Measurements from ENCODE around the gene VGLL4. TPM values are rescaled to one million over a fixed set of nuclear protein-coding genes. Genes with fewer than 3 reads are reported as not detected.

The VGLL4 gene
- total RNA-seq, 1 experiment from 2014 or later, result 46.3 TPM

- BruUV-seq (replicated peaks), result no TSS peak
- no peaks in the 10 kb centered on the region for H3K9me2 ChIP-seq (replicated peaks; ENCODE audit: low read length)
- no peak overlapping the region for H3K4me2 ChIP-seq (ENCODE audit: low read length)
- peaks cover 6% of the 10 kb centered on the region for H3F3A ChIP-seq (ENCODE audit: low read length, unreplicated experiment)
- CTCF ChIA-PET, result no interaction called here
- no peak overlapping the region for H2AFZ ChIP-seq (ENCODE audit: low read length)
- intact Hi-C loops (cut with micrococcal nuclease), result no loop called here
- no peak overlapping the region for H3K9ac ChIP-seq (ENCODE audit: low read length)
- POLR2A ChIA-PET (ENCODE audit: unreplicated experiment), result no interaction called here
- peaks cover 19% of the 10 kb centered on the region for H4K20me1 ChIP-seq (ENCODE audit: low read length)
- DNase-seq (no peak), ATAC-seq (no peak)
- H3K4me1 ChIP-seq (ENCODE audit: insufficient read depth, low read length), result peaks cover 42% of the 10 kb centered on the region
- no peaks in the 10 kb centered on the region for H3K27me3 ChIP-seq (ENCODE audit: low read length)
- H3K9me3 ChIP-seq (ENCODE audit: low read length), result no peaks in the 10 kb centered on the region
- peaks cover 2% of the 10 kb centered on the region; the same call in 1 of the 2 replicates for H3K36me3 ChIP-seq (ENCODE audit: low read depth, low read length)
- H3K4me3 ChIP-seq (ENCODE audit: low read length), result no peak overlapping the region
- H3K27ac ChIP-seq (ENCODE audit: low read length), result no peak overlapping the region
- peaks cover 75% of the 10 kb centered on the region for H3K79me2 ChIP-seq (ENCODE audit: low read length)
- TF ChIP-seq EZH2phosphoT487 (IDR thresholded peaks at IDR 0.05; ENCODE audit: borderline replicate concordance, low read length) (no peak), CTCF (conservative IDR thresholded peaks at IDR 0.05; ENCODE audit: low read depth, low read length) (no peak), EZH2 (IDR thresholded peaks at IDR 0.05; ENCODE audit: low read length, unreplicated experiment) (no peak)
Measured at GRCh38 chr3:11604139-11604892, 39.4 kb downstream of the VGLL4 start.

GRCh38 chr3:11603628-11604027, 40.1 kb downstream of the VGLL4 start:
- H3K27ac ChIP-seq (ENCODE audit: low read length), result 0 out of 2 replicates have a peak overlapping the region, but pooled peaks have one; percentile 88
- H2AFZ ChIP-seq (ENCODE audit: low read length), result no peak overlapping the region

GRCh38 chr3:11602886-11603527, 40.7 kb downstream of the VGLL4 start:
- peaks cover 6% of the 10 kb centered on the region for H3F3A ChIP-seq (ENCODE audit: low read length, unreplicated experiment)
- no peak overlapping the region for H2AFZ ChIP-seq (ENCODE audit: low read length)
- H3K9me2 ChIP-seq (replicated peaks; ENCODE audit: low read length), result no peaks in the 10 kb centered on the region
- TF ChIP-seq EZH2 (IDR thresholded peaks at IDR 0.05; ENCODE audit: low read length, unreplicated experiment) (no peak), EZH2phosphoT487 (IDR thresholded peaks at IDR 0.05; ENCODE audit: borderline replicate concordance, low read length) (no peak), CTCF (conservative IDR thresholded peaks at IDR 0.05; ENCODE audit: low read depth, low read length) (no peak)
- H3K4me3 ChIP-seq (ENCODE audit: low read length), result no peak overlapping the region
- H3K4me2 ChIP-seq (ENCODE audit: low read length), result peak overlapping the region; percentile 80
- no peak overlapping the region for H3K9ac ChIP-seq (ENCODE audit: low read length)
- ATAC-seq (no peak), DNase-seq (no peak)
- H3K27ac ChIP-seq (ENCODE audit: low read length), result peak overlapping the region; percentile 88
- H3K27me3 ChIP-seq (ENCODE audit: low read length), result no peaks in the 10 kb centered on the region
- peaks cover 42% of the 10 kb centered on the region for H3K4me1 ChIP-seq (ENCODE audit: insufficient read depth, low read length)
- H3K79me2 ChIP-seq (ENCODE audit: low read length), result peaks cover 75% of the 10 kb centered on the region
- intact Hi-C loops (cut with micrococcal nuclease), result no loop called here
- BruUV-seq (replicated peaks), result no TSS peak
- H3K36me3 ChIP-seq (ENCODE audit: low read depth, low read length), result peaks cover 2% of the 10 kb centered on the region; the same call in 1 of the 2 replicates
- POLR2A ChIA-PET (ENCODE audit: unreplicated experiment), result no interaction called here
- H4K20me1 ChIP-seq (ENCODE audit: low read length), result peaks cover 19% of the 10 kb centered on the region
- H3K9me3 ChIP-seq (ENCODE audit: low read length), result no peaks in the 10 kb centered on the region
- CTCF ChIA-PET, result no interaction called here

More at GRCh38 chr3:11603628-11604027, 40.1 kb downstream of the VGLL4 start:
- Histone ChIP-seq H3K9ac (ENCODE audit: low read length) (no peak overlapping the region), H3F3A (ENCODE audit: low read length, unreplicated experiment) (peaks cover 6% of the 10 kb centered on the region), H3K9me2 (replicated peaks; ENCODE audit: low read length) (no peaks in the 10 kb centered on the region), H3K27me3 (ENCODE audit: low read length) (no peaks in the 10 kb centered on the region), H3K4me1 (ENCODE audit: insufficient read depth, low read length) (peaks cover 42% of the 10 kb centered on the region), H3K4me3 (ENCODE audit: low read length) (no peak overlapping the region), H3K79me2 (ENCODE audit: low read length) (peaks cover 75% of the 10 kb centered on the region), H3K9me3 (ENCODE audit: low read length) (no peaks in the 10 kb centered on the region), H4K20me1 (ENCODE audit: low read length) (peaks cover 19% of the 10 kb centered on the region), H3K4me2 (ENCODE audit: low read length) (no peak overlapping the region), H3K36me3 (ENCODE audit: low read depth, low read length) (peaks cover 2% of the 10 kb centered on the region; the same call in 1 of the 2 replicates)
- BruUV-seq (replicated peaks), result no TSS peak
- CTCF ChIA-PET, result no interaction called here
- DNase-seq (no peak), ATAC-seq (no peak)
- no peak for TF ChIP-seq EZH2 (IDR thresholded peaks at IDR 0.05; ENCODE audit: low read length, unreplicated experiment)
- intact Hi-C loops (cut with micrococcal nuclease), result no loop called here
- POLR2A ChIA-PET (ENCODE audit: unreplicated experiment), result no interaction called here

All from PC-3 (cell line).